Skeletal muscle tissue (tissue), 4 donors: ENCODE results near the gene TPST2. TPM values are rescaled to one million over a fixed set of nuclear protein-coding genes. Genes with fewer than 3 reads are reported as not detected.

Experiments used
- H3K27ac ChIP-seq: one replicate; pipeline ENCODE4 v1.7.0; 2013; ENCODE audit warnings: mild to moderate bottlenecking, low read depth, low read length, inconsistent platforms
- H3K27me3 ChIP-seq, 3 donors: one replicate each; pipeline ENCODE4 v1.7.0; 2013; ENCODE audit warnings: low read length in 3 of 3; ENCODE audit not compliant: control insufficient read depth in 3 of 3, insufficient read depth in 3 of 3
- H3K36me3 ChIP-seq, 3 donors: one replicate each; pipeline ENCODE4 v1.7.0; 2013; ENCODE audit warnings: low read length in 3 of 3; ENCODE audit not compliant: control insufficient read depth in 3 of 3, insufficient read depth in 3 of 3
- H3K4me1 ChIP-seq, 3 donors: one replicate each; pipeline ENCODE4 v1.7.0; 2013; ENCODE audit warnings: low read length in 3 of 3, mild to moderate bottlenecking in 3 of 3; ENCODE audit not compliant: control insufficient read depth in 3 of 3, insufficient read depth in 3 of 3
- H3K4me3 ChIP-seq, 3 donors: one replicate each; pipeline ENCODE4 v1.7.0; 2013; ENCODE audit warnings: low read length in 3 of 3
- H3K9ac ChIP-seq, 3 donors: one replicate each; pipeline ENCODE4 v1.7.0; 2013; ENCODE audit warnings: low read length in 3 of 3, mild to moderate bottlenecking in 3 of 3, moderate library complexity in 2 of 3, low read depth in 1 of 3
- H3K9me3 ChIP-seq, 3 donors: one replicate each; pipeline ENCODE4 v1.7.0; 2013; ENCODE audit warnings: low read length in 3 of 3; ENCODE audit not compliant: control insufficient read depth in 3 of 3
- total RNA-seq: library from RNA; depleted of rRNA; stranded (reverse); fragments of >200 nt; gene quantifications from one replicate; pipeline ENCODE4 v1.2.3, GENCODE V29; 2014
- donor health status: Osteomylitis.

TPST2 gene
- total RNA-seq, 1 donor from 2014 or later, result 6.8 TPM

DNA sequence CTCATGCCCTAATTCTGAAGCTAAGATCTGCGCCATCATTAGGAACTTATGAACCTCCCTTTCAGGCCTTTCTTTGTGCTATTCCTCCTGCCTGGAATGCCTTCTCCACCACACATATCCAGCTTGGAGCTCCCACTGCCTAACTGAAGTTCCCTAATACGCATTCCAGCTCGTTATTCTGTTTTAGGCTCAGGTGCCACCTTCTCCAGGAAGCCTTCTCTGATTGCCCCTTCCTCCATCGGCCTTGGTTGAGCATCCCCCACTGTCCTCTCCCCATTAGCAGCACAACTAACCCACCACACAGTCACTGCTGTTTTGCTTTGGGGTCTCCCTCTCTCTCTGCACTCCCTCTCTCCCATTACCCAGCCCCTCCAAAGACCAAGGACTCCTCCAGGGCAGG is 22.7 kb upstream of the TPST2 start:
- Histone ChIP-seq H3K9me3 (no peaks in the 10 kb centered on the region), H3K4me1 (no peaks in the 10 kb centered on the region), H3K27me3 (peaks cover 10 to 17% (median 14%) of the 10 kb centered on the region in 3 donors), H3K36me3 (no peaks in the 10 kb centered on the region), H3K9ac (no peak overlapping the region), H3K4me3 (no peak overlapping the region), H3K27ac (no peak overlapping the region)

DNA sequence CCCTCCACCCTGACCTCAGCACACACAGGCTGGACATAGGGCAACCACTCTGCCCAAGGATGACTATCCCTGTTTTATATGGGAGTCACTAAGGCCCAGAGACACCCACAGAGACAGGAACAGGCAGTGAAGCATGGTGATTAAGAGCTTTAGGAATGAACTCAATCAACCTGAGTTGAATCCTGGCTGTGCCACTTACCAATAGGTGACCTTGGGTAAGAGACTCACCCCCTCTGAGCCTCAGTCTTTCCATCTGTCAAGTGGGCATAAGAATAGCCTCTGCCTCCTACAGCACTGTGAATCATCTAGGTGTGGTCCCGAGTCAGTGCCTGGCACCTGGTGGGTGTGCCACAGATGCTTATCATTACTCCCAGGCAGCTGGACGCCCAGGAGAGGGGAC is 21.1 kb upstream of the TPST2 start:
- no peak overlapping the region for H3K9ac ChIP-seq
- H3K4me3 ChIP-seq, result no peak overlapping the region
- no peaks in the 10 kb centered on the region for H3K36me3 ChIP-seq
- H3K27ac ChIP-seq, result no peak overlapping the region
- H3K9me3 ChIP-seq, result no peaks in the 10 kb centered on the region
- peaks cover 7 to 17% (median 14%) of the 10 kb centered on the region in 3 donors for H3K27me3 ChIP-seq
- H3K4me1 ChIP-seq, result no peaks in the 10 kb centered on the region

DNA sequence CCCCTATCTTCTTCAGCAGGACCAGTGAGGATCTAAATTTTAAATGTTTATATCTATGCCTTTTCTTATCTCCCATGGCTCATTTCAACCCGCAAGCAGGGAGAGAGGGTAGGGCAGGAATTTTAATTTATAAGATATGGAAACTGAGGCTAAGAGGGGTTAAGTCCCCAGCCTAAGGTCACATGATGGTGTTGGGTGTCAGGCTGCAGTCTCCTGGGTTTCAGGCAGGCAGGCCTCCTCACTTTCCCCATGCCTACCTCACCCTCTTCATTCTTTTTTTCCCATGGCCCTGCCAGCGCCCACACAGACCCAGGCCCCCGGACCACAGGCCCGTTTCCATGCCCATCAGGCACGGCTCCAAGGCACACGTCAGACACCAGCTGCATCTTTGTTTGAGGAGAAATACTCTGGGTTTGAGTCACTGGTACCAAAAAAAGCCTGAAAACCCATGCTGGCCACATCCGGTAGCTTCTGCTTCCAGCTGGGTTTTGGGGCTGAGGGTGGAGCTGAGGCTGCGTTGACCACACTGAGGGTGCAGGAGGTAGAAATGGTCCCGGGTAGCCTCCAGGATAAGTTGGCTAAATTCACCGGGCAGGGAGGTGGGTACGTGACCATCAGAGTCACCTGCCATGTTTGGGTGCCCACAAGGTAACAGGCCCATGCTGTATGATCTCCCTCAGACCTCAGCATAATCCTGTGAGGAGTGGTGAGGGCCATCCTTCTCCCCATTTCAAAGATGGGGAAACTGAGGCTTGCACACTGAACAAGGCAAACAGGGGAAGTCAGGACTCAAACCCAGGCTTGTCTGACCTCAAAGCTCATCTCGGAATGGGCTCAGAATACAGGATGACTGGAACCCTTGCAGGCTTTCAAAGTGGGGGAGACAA is 20.4 kb upstream of the TPST2 start:
- Histone ChIP-seq H3K36me3 (no peaks in the 10 kb centered on the region), H3K9ac (no peak overlapping the region), H3K4me1 (no peaks in the 10 kb centered on the region), H3K9me3 (no peaks in the 10 kb centered on the region), H3K27me3 (peaks cover 5 to 17% (median 14%) of the 10 kb centered on the region in 3 donors), H3K27ac (no peak overlapping the region), H3K4me3 (no peak overlapping the region)

DNA sequence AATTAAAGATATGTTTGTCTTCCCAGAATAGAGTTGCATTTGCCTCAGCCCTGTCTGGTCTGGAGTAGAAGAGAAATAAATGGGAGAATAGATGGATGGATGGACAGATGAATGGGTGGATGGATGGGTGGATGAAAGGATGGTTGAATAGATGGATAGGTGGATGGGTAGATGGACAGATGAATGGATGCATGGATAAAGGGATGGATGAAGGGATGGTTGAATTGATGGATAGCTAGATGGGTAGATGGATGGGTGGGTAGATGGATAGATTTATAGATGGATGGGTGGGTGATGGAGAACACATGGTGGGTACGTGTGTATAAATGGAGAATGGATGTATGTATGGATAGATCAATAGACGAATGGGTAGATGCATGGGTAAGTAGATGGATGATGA is 19.4 kb upstream of the TPST2 start:
- H3K4me1 ChIP-seq, result no peaks in the 10 kb centered on the region
- H3K9me3 ChIP-seq, result no peaks in the 10 kb centered on the region
- H3K9ac ChIP-seq, result no peak overlapping the region
- H3K27me3 ChIP-seq, result peaks cover 2 to 14% (median 12%) of the 10 kb centered on the region in 3 donors
- H3K27ac ChIP-seq, result no peak overlapping the region
- H3K4me3 ChIP-seq, result no peak overlapping the region
- no peaks in the 10 kb centered on the region for H3K36me3 ChIP-seq

DNA sequence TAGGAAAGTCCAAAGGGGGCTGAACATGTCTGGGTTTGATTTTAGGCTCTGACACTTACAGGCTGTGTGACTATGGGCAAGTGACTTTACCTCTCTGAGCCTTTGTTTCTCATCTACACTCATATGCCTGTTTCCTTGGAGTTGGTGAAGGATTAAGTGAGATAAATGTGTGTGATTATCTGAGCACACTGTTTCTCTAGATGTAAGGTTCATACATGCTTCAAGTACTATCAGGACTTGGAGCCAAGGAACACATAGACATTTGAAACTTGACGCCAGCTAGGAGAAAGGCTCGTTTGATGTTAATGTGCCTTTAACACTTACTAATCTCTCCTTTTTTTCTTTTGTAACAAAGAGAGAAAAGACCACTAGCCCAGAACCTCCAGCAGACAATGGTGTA is 18.2 kb upstream of the TPST2 start:
- H3K27ac ChIP-seq, result no peak overlapping the region
- H3K4me3 ChIP-seq, result no peak overlapping the region
- no peaks in the 10 kb centered on the region for H3K36me3 ChIP-seq
- H3K4me1 ChIP-seq, result no peaks in the 10 kb centered on the region
- H3K27me3 ChIP-seq, result peaks cover 2 to 13% (median 11%) of the 10 kb centered on the region in 3 donors
- no peaks in the 10 kb centered on the region for H3K9me3 ChIP-seq
- H3K9ac ChIP-seq, result no peak overlapping the region

DNA sequence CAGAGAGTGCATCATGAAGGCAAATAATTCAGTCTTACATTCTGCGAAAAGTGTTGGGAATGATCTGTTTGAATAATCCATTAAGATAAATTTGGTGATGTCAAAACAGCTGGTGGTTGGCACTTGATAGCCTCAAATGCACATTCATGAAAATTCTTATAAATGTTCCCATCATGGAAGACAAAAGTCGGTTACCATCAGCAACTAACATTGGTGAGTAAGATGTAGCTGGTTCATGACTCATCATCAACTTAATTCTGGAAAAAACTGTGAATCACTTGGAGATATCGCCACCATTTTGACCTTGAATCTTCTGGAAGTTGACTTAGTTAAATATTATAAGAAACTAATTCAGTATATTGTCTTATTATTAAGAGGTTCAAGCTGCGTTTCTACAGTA is 16.7 kb upstream of the TPST2 start:
- peaks cover 0 to 2% (median under 1%) of the 10 kb centered on the region in 3 donors for H3K27me3 ChIP-seq

DNA sequence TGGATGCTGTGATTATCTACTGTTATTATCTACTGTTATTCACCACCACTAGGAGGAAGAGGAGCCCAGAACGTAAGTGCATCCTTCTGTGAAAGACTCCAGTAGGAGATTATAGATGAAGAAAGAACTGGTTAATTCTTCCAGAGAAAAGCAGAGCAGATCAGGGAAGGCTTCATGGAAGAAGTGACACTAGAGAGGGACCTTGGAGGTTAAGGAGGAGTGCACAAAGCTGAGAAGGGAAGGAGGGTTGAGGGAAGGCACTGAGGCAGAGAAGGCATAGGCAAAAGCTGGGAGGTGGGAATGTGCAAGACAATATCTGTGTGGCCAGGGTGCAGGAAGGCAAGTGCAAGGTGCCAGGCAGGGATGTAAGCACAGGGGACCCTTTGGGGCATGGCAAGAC is 14.4 kb upstream of the TPST2 start:
- Histone ChIP-seq H3K27ac (no peak overlapping the region), H3K4me3 (no peak overlapping the region), H3K9ac (no peak overlapping the region), H3K4me1 (no peaks in the 10 kb centered on the region), H3K36me3 (no peaks in the 10 kb centered on the region), H3K27me3 (peaks cover 0 to 2% (median 2%) of the 10 kb centered on the region in 3 donors), H3K9me3 (no peaks in the 10 kb centered on the region)

More for the DNA sequence above, 16.7 kb upstream of the TPST2 start:
- no peak overlapping the region for H3K27ac ChIP-seq
- H3K4me1 ChIP-seq, result no peaks in the 10 kb centered on the region
- H3K4me3 ChIP-seq, result no peak overlapping the region
- no peak overlapping the region for H3K9ac ChIP-seq
- H3K36me3 ChIP-seq, result no peaks in the 10 kb centered on the region
- no peaks in the 10 kb centered on the region for H3K9me3 ChIP-seq

DNA sequence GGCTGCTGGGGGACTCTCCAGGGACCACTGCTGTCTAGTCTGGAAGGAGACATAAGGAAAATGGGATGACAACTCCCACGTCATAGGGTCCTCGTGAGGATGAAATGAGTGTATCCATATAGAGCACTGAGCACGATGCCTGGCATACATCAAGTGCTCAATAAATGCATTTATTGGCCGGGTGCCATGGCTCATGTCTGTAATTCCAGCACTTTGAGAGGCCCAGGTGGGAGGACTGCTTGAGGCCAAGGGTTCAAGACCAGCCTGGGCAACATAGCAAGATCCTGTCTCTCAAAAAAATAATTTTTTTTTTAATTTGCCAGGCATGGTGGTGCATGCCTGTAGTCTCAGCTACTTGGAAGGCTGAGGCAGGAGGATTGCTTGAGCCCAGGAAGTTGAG is 12.2 kb upstream of the TPST2 start:
- Histone ChIP-seq H3K36me3 (no peaks in the 10 kb centered on the region), H3K9me3 (no peaks in the 10 kb centered on the region), H3K4me3 (no peak overlapping the region), H3K27me3 (peaks cover 0 to 5% (median 4%) of the 10 kb centered on the region in 3 donors), H3K27ac (no peak overlapping the region), H3K9ac (no peak overlapping the region), H3K4me1 (no peaks in the 10 kb centered on the region)

DNA sequence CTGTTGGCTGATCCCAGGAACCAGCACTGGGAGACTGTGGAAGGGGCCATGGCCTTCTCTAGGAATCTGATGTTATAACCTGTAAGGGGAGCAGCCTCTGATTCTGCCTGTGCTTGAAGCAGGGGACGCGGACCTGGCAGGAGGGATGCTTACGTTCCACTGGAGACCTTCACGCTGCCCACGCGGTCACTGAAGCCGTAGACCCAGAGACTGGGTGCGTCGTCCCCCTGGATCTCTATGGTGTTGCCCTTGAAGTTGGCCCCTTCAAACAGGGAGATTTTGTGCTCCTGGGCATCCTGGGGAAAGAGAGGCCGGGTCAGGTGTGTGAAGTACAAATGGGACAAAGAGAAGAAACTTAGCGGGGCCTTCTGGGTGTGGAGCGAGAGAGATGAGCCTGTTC is 11.8 kb upstream of the TPST2 start:
- H3K4me1 ChIP-seq, result no peaks in the 10 kb centered on the region
- no peak overlapping the region for H3K9ac ChIP-seq
- no peaks in the 10 kb centered on the region for H3K9me3 ChIP-seq
- H3K27ac ChIP-seq, result no peak overlapping the region
- peaks cover 0 to 5% (median 4%) of the 10 kb centered on the region in 3 donors for H3K27me3 ChIP-seq
- H3K36me3 ChIP-seq, result no peaks in the 10 kb centered on the region
- H3K4me3 ChIP-seq, result no peak overlapping the region

DNA sequence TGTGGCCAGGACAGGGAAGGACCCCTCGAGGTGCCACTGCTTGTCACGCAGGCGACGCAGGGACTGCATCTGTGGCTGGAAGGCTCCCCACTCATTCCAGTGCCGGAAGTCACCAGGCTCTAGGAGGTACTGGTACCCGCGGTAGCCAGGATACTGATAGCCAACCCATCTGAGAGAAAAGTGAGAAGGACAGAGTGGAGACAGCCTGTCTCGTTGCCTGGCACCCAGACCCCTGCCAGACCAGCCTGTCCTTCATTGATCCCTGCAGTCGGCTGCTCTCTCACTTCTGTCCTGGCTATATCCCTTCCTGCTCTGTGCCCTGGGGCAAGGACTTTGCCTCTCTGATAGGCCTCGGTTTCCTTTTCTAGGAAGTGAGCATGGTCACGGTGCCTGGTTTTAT is 9.6 kb upstream of the TPST2 start:
- no peaks in the 10 kb centered on the region for H3K36me3 ChIP-seq
- no peak overlapping the region for H3K9ac ChIP-seq
- H3K27me3 ChIP-seq, result peaks cover 0 to 5% (median 4%) of the 10 kb centered on the region in 3 donors
- no peak overlapping the region for H3K4me3 ChIP-seq
- H3K9me3 ChIP-seq, result no peaks in the 10 kb centered on the region
- no peaks in the 10 kb centered on the region for H3K4me1 ChIP-seq
- H3K27ac ChIP-seq, result no peak overlapping the region
